Stimulated activated CD8-positive, alpha-beta memory T cell treated with anti-CD3 and anti-CD28 coated beads, Interleukin-4, amount 100 ng/mL, for 1 hour (primary cell): ENCODE results near the gene GABRG1.

Experiments
- DNase-seq, 2 donors: peaks; one replicate each; pipeline ENCODE4 v3.0.0-alpha.2; 2020; ENCODE audit warnings: low read depth in 2 of 2, low spot score in 1 of 2

Gene GABRG1

DNA sequence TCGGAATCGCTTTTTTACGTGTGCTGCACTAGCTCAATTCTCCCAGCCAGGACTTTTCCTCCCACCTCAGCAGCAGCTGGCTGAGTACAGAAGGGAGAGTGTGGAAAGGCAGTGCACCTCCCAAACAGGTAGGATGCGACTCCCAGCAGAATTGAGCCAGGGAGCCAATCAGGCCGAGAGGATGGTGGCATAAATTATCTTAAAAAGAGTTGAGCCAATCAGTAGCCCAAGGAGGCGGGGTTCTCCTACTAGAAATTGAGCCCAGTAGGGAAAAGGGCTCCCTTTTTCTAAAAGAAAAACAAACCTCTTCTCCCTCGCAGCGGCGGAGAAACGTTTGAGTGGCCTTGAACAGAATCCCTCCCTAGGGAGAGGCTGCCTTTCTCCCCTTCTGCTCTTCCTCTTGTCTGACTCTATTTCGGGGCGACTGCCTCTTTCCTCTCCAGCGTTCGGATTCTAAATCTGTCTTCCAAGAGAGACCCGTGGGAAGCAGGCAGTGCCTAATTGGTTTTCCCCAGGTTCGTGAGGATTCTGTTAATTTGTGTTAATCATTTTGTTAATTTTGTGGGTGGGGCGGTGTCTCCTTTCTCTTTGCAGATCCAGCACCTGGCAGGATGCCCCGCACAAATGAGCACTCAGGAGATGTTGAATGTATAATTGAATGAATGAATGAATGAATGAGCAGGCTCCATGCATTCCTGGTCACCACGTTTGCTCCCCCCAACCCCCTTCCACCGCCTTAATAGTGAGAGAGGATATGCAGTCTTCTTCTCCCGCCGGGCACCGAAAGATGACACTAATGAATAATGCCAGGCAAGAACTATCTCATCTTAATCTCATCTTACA lies at the start of gene GABRG1:
Gene GABRG1 (minus strand): TSS at position 142 of the 843 bp plus-strand sequence. CDS start 141 bp downstream, at position 1.
- no peak for DNase-seq

DNA sequence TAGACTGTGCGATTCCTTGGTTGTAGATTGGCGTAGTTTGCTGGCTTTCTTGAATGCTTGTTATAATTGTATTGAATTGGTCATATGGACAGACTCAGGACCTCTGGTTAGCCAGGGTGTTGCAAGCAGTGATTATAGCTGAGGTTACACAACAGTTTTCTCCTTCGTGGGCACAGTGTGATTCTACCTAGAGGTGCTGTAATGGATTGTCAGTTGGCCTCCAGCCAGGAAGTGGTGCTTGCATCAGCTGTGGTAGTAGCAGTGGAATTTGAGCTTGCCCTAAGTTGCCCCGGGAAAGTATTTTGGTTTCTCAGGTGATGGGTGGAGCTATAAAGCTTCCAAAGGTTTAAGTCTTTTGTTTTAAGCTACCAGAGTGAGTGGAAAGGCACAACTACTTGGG lies 23.1 kb upstream of the GABRG1 start:
- no peak for DNase-seq

DNA sequence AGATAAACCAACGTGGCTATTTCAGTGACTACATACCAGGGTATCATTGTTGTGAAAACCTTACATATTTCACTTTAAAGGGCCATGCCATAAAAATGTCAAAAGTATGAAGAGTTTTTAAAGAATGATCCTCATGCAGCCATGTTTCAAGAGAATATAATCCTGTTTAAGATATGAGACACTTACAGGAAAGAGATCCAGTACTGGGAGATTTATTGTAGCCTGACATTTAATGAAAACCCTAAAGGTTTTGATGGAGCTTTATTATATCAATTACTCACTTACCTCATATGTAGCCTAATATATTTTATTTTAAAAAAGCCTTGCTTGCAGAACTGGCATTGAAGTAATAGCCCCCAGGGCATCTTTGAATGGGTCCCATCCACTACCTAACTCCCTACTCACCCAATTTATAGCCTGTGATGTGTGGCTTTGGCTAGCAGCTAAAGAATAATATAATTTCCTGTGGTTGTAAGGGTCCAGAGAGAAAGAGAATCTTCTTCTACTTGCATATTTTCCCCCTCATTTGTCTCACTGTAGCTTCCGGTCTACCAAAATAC lies 7.7 kb upstream of the GABRG1 start:
- DNase-seq = no peak

DNA sequence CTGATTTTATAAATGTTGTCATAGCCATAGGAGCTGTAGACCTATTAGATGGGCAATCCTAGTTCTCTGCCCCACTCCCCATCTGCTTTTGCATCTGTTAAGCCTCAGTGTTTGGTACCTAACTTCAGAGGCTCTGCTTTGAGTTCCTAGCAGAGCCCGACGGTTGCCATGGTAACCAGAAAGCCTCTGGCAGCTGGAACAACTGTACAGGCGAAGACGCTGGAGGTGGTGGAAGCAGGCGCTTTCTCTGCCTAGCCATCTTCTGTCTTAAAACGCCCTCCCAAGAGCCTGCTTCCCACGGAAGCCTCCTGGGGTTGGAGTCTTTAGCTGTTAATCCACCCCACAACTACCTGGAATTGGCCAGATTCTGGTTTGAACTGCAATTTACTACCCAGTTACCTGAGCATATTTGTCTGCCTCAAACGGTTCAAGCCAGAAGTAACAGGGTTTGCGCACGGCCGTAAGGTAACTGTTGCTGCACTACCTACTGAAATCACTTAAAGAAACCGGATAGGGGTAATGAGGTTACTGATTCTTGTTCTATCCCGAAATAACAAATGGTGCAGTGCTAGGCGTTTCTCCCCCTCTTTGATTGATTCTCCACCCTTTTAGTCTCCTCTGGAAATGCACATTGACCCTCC lies 1.0 kb upstream of the GABRG1 start:
- no peak for DNase-seq

DNA sequence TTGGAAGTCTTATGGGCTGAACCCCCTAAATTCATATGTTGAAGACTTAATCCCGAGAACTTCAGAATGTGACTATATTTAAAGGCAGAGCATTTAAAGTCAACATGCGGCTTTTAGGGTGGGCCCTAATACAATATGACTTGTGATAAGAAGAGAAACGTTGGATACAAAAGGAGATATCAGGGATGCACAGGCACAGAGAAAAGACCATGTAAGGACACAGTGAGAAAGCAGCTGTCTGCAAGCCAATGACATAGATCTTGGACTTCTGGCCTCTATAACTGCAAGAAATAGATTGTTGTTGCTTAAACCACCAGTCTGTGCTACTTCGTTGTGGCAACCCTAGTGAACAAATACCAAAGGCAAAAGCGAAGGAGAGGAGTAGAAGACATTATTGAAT lies 42.2 kb downstream of the GABRG1 start:
- DNase-seq = no peak

DNA sequence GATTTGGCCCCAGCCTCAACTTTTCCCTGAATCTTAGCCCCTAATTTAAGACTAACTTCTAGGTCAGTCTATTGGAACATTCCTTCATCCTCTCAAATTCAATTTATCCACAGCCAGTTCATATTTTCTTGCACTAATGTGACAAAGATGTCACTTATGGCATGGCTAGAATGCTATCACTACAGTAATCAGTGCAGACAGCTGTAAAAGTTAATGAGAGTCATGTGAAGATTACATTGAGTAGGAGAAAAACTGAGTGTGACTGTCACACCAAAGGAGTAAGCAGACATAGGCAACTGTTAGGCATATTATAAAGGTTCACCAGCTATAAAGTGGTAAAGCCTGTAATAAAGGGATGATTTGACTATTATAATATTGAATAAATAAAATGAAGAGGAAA lies 42.6 kb downstream of the GABRG1 start:
- no peak for DNase-seq

DNA sequence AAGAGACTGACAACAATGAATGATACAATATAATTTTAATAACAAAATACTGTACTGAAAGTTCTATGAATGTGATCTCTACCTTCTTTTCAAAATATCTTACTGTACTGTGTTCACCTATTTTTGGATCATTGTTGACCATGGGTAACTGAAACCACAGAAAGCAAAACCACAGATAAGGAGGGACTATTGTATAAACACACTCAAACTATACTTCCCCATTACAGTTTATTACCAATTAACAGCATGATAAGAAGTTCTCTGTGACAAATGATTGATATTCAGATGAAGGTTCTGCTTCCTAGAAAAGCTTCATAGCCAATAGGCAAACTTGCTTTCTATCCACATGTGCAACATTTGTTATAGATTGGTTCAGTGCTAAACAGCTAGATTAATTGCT lies 50.1 kb downstream of the GABRG1 start:
- DNase-seq = no peak

DNA sequence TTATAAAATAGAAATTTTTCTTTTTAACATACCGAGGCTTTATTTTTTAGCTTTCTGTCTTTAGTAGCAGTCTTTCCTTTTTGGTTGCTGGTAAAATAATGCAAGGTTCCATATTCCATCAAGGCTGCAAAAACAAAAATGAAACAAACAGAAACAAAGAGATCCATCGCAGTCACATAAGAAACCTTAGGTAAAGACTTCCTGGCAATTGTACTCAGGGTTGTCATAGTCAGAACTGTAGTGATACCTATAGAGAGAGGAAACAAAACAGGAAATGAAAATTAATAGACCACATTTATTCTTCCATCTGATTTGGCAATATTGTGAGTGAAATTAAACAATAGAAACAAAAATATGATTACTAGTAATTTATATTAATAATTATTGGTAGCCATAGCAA lies 72.5 kb downstream of the GABRG1 start:
- DNase-seq = no peak

DNA sequence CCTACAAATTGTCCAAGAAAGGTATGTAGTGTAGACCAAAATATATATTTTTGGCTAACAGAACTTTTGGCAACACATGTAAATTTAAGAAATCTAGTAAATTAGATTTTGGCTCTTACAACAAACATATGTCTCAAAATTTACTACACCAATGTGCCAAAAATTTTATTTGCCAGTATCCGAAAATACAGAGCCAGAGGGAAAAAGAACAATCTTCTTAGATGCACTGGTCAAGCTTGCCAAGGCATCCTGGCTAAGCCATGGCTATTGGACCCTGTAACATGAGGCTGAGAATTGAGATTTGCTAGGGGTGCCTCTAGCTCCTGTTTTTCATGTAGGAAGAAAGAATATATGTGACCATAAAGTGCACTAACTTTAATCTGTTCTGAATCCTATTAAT lies 91.8 kb downstream of the GABRG1 start:
- DNase-seq = no peak

DNA sequence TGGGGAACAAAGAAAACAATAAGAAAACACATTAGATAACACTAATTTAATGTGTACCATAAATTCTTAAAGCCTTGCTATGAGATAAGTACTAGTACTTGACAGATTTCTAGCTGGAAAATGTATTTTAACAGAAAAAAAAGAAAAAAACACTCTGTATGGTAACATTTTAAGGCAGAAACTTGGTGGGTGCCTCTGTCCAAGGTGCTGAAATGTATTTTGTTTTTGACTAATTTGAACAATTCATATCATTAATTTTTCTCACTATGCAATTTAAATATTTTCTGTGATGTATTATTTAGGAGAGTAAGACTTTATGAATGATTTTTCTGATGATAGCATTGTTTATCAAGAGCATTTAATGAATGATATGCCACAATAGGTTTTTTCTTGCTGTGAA lies 107.5 kb downstream of the GABRG1 start:
- no peak for DNase-seq

DNA sequence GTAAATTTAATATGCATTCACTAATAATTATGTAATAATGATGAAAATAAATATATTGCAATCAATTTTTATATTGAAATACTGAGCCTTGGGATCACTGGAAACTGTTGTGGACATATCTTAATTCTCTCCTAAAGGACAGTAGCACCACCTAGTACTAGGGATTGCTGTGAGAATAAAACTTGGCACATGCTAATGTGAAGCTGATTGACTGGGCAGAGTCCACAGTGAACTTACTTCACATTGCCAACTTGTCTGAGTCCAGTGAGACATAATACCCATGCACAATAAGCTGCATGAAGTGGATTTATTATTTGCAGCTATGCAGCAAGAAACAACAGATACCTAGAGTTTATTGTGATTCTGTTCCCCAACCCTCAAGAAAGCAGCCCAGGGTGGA lies 131.1 kb downstream of the GABRG1 start:
- DNase-seq = no peak

DNA sequence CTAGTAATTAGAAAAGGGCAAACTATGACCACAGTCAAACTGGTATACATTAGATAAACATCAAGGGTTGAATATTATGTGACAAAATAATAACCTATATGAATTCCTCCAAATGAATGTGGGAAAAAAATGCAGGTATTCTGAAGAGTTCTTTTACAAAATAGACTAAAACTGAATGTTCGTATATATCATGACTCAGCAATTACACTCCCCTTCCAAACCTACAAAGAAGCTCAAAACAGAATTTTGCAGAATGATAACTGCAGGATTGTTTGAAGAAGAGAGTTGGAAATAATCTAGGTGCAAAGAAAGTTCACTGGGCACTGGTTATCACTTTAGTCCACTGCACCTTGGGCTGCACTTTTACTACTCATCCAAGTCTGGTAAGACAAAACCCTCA lies 134.1 kb downstream of the GABRG1 start:
- DNase-seq = no peak

DNA sequence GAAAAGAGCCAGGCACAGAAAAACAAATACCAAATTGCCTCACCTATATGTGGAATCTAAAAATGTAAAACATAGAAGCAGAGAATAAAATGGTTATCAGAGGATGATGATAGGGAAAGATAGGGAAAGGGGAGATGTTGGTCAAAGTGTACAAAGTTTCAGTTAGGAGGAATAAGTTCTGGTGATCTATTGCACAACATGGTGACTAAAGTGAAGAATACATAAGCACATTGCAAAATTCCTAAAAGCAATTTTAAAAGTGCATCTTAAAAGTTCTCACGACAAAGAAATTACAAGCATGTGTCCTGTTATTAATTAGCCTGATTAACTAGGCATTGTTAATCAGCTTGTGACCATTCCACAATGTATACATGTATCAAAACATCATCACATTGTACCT lies 136.0 kb downstream of the GABRG1 start:
- DNase-seq = no peak
